GM12878 (cell line): ENCODE results near the gene SOX14. TPM values are rescaled to one million over a fixed set of nuclear protein-coding genes. Genes with fewer than 3 reads are reported as not detected.

Source experiments
- BACH1 ChIP-seq: fragments of 450-650 bp; IDR thresholded peaks from 2 replicates; pipeline ENCODE4 v1.6.1; 2017; ENCODE audit warnings: mild to moderate bottlenecking, borderline replicate concordance
- BCL11A ChIP-seq: IDR thresholded peaks from 2 replicates; pipeline ENCODE4 v1.6.1; 2011; ENCODE audit warnings: low read depth, low read length
- DPF2 ChIP-seq: fragments of 450-650 bp; IDR thresholded peaks from 2 replicates; pipeline ENCODE4 v1.6.1; 2017; ENCODE audit warnings: mild to moderate bottlenecking
- FOXK2 ChIP-seq: fragments of 450-650 bp; IDR thresholded peaks from 2 replicates; pipeline ENCODE4 v1.6.1; 2017; ENCODE audit warnings: mild to moderate bottlenecking, moderate library complexity
- HDAC6 ChIP-seq: fragments of 200-600 bp; sonication (generic); IDR thresholded peaks from one replicate; pipeline ENCODE4 v1.8.0; 2017; ENCODE audit warnings: antibody characterized with exemption; ENCODE audit not compliant: unreplicated experiment
- KLF5 ChIP-seq: fragments of 450-650 bp; IDR thresholded peaks from 2 replicates; pipeline ENCODE4 v1.6.1; 2014; ENCODE audit warnings: mild to moderate bottlenecking; ENCODE audit not compliant: partially characterized antibody
- MEF2A ChIP-seq: IDR thresholded peaks from 2 replicates; pipeline ENCODE4 v1.6.1; 2011; ENCODE audit warnings: low read depth, mild to moderate bottlenecking, low read length, moderate library complexity; ENCODE audit not compliant: insufficient read depth
- NFXL1 ChIP-seq: fragments of 450-650 bp; IDR thresholded peaks from 2 replicates; pipeline ENCODE4 v1.6.1; 2017; ENCODE audit warnings: antibody characterized with exemption, mild to moderate bottlenecking, borderline replicate concordance
- PAX5 ChIP-seq: IDR thresholded peaks from 2 replicates; pipeline ENCODE4 v1.6.1; 2011; ENCODE audit warnings: low read depth, low read length, borderline replicate concordance
- SIX5 ChIP-seq: IDR thresholded peaks from 2 replicates; pipeline ENCODE4 v1.6.1; 2011; ENCODE audit warnings: mild to moderate bottlenecking, low read depth, low read length, moderate library complexity; ENCODE audit not compliant: severe bottlenecking
- TBL1XR1 ChIP-seq: IDR thresholded peaks from 2 replicates; pipeline ENCODE4 v1.6.1; 2012; ENCODE audit warnings: low read depth, low read length, improper control_type of control experiment
- ZNF622 ChIP-seq: fragments of 450-650 bp; IDR thresholded peaks from 2 replicates; pipeline ENCODE4 v1.6.1; 2017; ENCODE audit warnings: mild to moderate bottlenecking, inconsistent platforms
- ZSCAN29 ChIP-seq: fragments of 450-650 bp; IDR thresholded peaks from 2 replicates; pipeline ENCODE4 v1.6.1; 2017; ENCODE audit warnings: mild to moderate bottlenecking, moderate library complexity
- polyA plus RNA-seq, 11 experiments: library from polyadenylated mRNA; depleted of rRNA in 4 of 11; unstranded in 6 of 11; stranded (reverse) in 5 of 11; fragments of >200 nt; fragmentation: Nextera tagmentation in 4 of 11; fragmentation: Illumina TruSeq in 1 of 11; extraction: Ambion mirVana in 4 of 11; extraction: Trizol in 1 of 11; gene quantifications; 1 replicate in 1 of 11; 2 replicates in 10 of 11; pipeline versions ENCODE4 v1.2.1 to v1.2.3, GENCODE V29; 2011 to 2016; ENCODE audit warnings: inconsistent platforms in 2 of 11, missing spikeins in 2 of 11, low read depth in 1 of 11
- total RNA-seq, 4 experiments: library from RNA; depleted of rRNA in 3 of 4; stranded (reverse); fragments of >200 nt in 3 of 4; fragmentation: Illumina TruSeq in 1 of 4; extraction: Trizol in 1 of 4; gene quantifications; 2 replicates each; pipeline versions ENCODE4 v1.2.1 to v1.2.3, GENCODE V29; 2013 to 2021
- TF ChIP-seq, protein P1 (sequence below): IDR thresholded peaks from 2 replicates; pipeline ENCODE4 v1.6.1; 2012; ENCODE audit warnings: improper control_type of control experiment, low read depth, low read length; ENCODE audit not compliant: insufficient replicate concordance

The SOX14 gene
- total and polyA plus RNA-seq, 10 of the 15 experiments (the other 5 are each of a cell fraction or from before 2014, with no cell fraction given), result 0.11 TPM; not detected in 9

DNA sequence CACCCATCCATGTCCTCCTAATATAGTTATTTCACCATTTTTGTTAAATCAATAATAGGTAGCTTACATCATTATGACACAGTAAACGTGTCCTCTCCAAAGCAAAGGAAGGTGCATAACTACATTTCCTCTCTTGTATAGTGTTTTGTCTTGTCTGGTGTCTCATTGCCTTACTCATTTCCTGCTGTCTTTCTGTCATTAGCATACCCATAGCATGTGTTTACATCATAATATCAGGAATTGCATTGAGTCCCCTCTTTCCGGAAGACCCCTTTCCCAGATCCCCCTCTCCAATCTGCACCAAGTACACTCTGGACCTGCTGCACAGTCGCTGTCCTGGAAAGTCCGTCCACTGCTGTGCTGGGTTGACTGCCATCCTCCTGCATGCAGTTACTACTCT lies 47.9 kb downstream of the SOX14 start (continued):
- no peak for TF ChIP-seq DPF2
- no peak for TF ChIP-seq BACH1
- no peak for TF ChIP-seq BCL11A
- no peak for TF ChIP-seq ZNF622
- TF ChIP-seq ZSCAN29, result no peak
- no peak for TF ChIP-seq KLF5
- TF ChIP-seq PAX5, result no peak
- TF ChIP-seq TBL1XR1, result no peak
- no peak for TF ChIP-seq MEF2A
- TF ChIP-seq, protein P1, sequence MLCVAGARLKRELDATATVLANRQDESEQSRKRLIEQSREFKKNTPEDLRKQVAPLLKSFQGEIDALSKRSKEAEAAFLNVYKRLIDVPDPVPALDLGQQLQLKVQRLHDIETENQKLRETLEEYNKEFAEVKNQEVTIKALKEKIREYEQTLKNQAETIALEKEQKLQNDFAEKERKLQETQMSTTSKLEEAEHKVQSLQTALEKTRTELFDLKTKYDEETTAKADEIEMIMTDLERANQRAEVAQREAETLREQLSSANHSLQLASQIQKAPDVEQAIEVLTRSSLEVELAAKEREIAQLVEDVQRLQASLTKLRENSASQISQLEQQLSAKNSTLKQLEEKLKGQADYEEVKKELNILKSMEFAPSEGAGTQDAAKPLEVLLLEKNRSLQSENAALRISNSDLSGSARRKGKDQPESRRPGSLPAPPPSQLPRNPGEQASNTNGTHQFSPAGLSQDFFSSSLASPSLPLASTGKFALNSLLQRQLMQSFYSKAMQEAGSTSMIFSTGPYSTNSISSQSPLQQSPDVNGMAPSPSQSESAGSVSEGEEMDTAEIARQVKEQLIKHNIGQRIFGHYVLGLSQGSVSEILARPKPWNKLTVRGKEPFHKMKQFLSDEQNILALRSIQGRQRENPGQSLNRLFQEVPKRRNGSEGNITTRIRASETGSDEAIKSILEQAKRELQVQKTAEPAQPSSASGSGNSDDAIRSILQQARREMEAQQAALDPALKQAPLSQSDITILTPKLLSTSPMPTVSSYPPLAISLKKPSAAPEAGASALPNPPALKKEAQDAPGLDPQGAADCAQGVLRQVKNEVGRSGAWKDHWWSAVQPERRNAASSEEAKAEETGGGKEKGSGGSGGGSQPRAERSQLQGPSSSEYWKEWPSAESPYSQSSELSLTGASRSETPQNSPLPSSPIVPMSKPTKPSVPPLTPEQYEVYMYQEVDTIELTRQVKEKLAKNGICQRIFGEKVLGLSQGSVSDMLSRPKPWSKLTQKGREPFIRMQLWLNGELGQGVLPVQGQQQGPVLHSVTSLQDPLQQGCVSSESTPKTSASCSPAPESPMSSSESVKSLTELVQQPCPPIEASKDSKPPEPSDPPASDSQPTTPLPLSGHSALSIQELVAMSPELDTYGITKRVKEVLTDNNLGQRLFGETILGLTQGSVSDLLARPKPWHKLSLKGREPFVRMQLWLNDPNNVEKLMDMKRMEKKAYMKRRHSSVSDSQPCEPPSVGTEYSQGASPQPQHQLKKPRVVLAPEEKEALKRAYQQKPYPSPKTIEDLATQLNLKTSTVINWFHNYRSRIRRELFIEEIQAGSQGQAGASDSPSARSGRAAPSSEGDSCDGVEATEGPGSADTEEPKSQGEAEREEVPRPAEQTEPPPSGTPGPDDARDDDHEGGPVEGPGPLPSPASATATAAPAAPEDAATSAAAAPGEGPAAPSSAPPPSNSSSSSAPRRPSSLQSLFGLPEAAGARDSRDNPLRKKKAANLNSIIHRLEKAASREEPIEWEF, result no peak
- no peak for TF ChIP-seq HDAC6
- no peak for TF ChIP-seq FOXK2
- TF ChIP-seq NFXL1, result no peak
- TF ChIP-seq SIX5, result no peak
